Measurements from ENCODE around the gene JAM2.

GRCh38 chr21:25760677-25761076 is 121.6 kb downstream of the JAM2 start:
- TF ChIP-seq CTCF (IDR thresholded peaks at IDR 0.05 in 4 of 5, conservative IDR thresholded peaks at IDR 0.05 in 1 of 5) (no peak), POLR2A (IDR thresholded peaks at IDR 0.05) (no peak)

All from gastrocnemius medialis (tissue), 4 donors.